WTC11 (cell line): ENCODE measurements around the gene PDE3B. TPM values are rescaled to one million over a fixed set of nuclear protein-coding genes. Genes with fewer than 3 reads are reported as not detected.

Experiments used
- ATAC-seq: fragments of 200-7000 bp; cut with Tn5 transposase; 2 replicates; pipeline ENCODE4 v1.10.0; 2021; ENCODE audit warnings: mild to moderate bottlenecking, moderate library complexity
- CTCF ChIA-PET: fragments of 300-600 bp; sonication (Branson Sonifier 250); formaldehyde crosslinking; loops from one replicate; lab custom pipeline; 2021; ENCODE audit warnings: antibody characterized with exemption; lab: Charles Lee
- POLR2A ChIA-PET: fragments of 350-600 bp; sonication (Branson Sonifier 250); formaldehyde crosslinking; loops from one replicate; lab custom pipeline; 2021; ENCODE audit warnings: antibody characterized with exemption; lab: Charles Lee
- DNase-seq: peaks from one replicate; pipeline ENCODE4 v3.0.0; 2021; ENCODE audit warnings: low spot score
- H3K27ac Mint-ChIP-seq: 2 replicates; pipeline ENCODE4 v1.8.0; 2021; ENCODE audit warnings: mixed read lengths
- H3K27me3 Mint-ChIP-seq: 2 replicates; pipeline ENCODE4 v1.8.0; 2021; ENCODE audit warnings: low read depth, mild to moderate bottlenecking, moderate library complexity, mixed read lengths
- H3K36me3 Mint-ChIP-seq: 2 replicates; pipeline ENCODE4 v1.8.0; 2021; ENCODE audit warnings: mixed read lengths
- H3K4me1 Mint-ChIP-seq: 2 replicates; pipeline ENCODE4 v1.8.0; 2022; ENCODE audit warnings: mixed read lengths
- H3K4me3 Mint-ChIP-seq: 2 replicates; pipeline ENCODE4 v1.8.0; 2021; ENCODE audit warnings: mild to moderate bottlenecking, moderate library complexity, mixed read lengths
- H3K9me3 Mint-ChIP-seq: 2 replicates; pipeline ENCODE4 v1.8.0; 2021; ENCODE audit warnings: mixed read lengths
- AFF4 ChIP-seq: sonication (generic); formaldehyde crosslinking; IDR thresholded peaks from 2 replicates; pipeline ENCODE4 v1.8.1; 2023; ENCODE audit warnings: mild to moderate bottlenecking, missing genetic modification reagents, borderline replicate concordance
- ATF1 ChIP-seq: sonication (generic); formaldehyde crosslinking; IDR thresholded peaks from 2 replicates; pipeline ENCODE4 v1.8.1; 2023; ENCODE audit warnings: mild to moderate bottlenecking, moderate library complexity, missing genetic modification reagents
- E2F1 ChIP-seq: sonication (generic); formaldehyde crosslinking; IDR thresholded peaks from 2 replicates; pipeline ENCODE4 v1.8.0; 2022; ENCODE audit warnings: mild to moderate bottlenecking, missing genetic modification reagents
- ELF4 ChIP-seq: sonication (generic); formaldehyde crosslinking; IDR thresholded peaks from 2 replicates; pipeline ENCODE4 v1.8.1; 2022; ENCODE audit warnings: low read depth, mild to moderate bottlenecking, moderate library complexity, missing genetic modification reagents
- HMGA2 ChIP-seq: fragments of 250-450 bp; sonication (Bioruptor Pico); IDR thresholded peaks from 2 replicates; pipeline ENCODE4 v1.4.0; 2021; ENCODE audit warnings: mild to moderate bottlenecking, moderate library complexity
- MYBL2 ChIP-seq: sonication (generic); formaldehyde crosslinking; IDR thresholded peaks from 2 replicates; pipeline ENCODE4 v1.8.1; 2023; ENCODE audit warnings: mild to moderate bottlenecking, moderate library complexity, missing genetic modification reagents
- RORB ChIP-seq: fragments of 250-450 bp; sonication (Bioruptor Pico); IDR thresholded peaks from 2 replicates; pipeline ENCODE4 v1.9.0; 2021; ENCODE audit warnings: mild to moderate bottlenecking
- SMAD3 ChIP-seq: sonication (generic); formaldehyde crosslinking; IDR thresholded peaks from 2 replicates; pipeline ENCODE4 v1.8.0; 2022; ENCODE audit warnings: missing genetic modification reagents, mild to moderate bottlenecking, borderline replicate concordance
- SOX15 ChIP-seq: fragments of 250-450 bp; sonication (Bioruptor Pico); IDR thresholded peaks from 2 replicates; pipeline ENCODE4 v1.9.0; 2021; ENCODE audit warnings: mild to moderate bottlenecking
- TCF7 ChIP-seq: sonication (generic); formaldehyde crosslinking; IDR thresholded peaks from 2 replicates; pipeline ENCODE4 v1.8.0; 2022; ENCODE audit warnings: mild to moderate bottlenecking, low read depth, missing genetic modification reagents, moderate library complexity
- TEAD4 ChIP-seq: sonication (generic); formaldehyde crosslinking; IDR thresholded peaks from 2 replicates; pipeline ENCODE4 v1.8.0; 2022; ENCODE audit warnings: mild to moderate bottlenecking, missing genetic modification reagents
- USF1 ChIP-seq: sonication (generic); formaldehyde crosslinking; IDR thresholded peaks from 2 replicates; pipeline ENCODE4 v1.8.0; 2022; ENCODE audit warnings: mild to moderate bottlenecking, missing genetic modification reagents
- ZNF219 ChIP-seq: sonication (generic); formaldehyde crosslinking; IDR thresholded peaks from 2 replicates; pipeline ENCODE4 v1.8.0; 2023; ENCODE audit warnings: missing genetic modification reagents, mild to moderate bottlenecking, borderline replicate concordance
- ZNF396 ChIP-seq: fragments of 250-450 bp; sonication (Bioruptor Pico); IDR thresholded peaks from 2 replicates; pipeline ENCODE4 v1.8.0; 2021; ENCODE audit warnings: mild to moderate bottlenecking, moderate library complexity, borderline replicate concordance
- ZNF532 ChIP-seq: fragments of 250-450 bp; sonication (Bioruptor Pico); IDR thresholded peaks from 2 replicates; pipeline ENCODE4 v1.9.0; 2021; ENCODE audit warnings: mild to moderate bottlenecking, borderline replicate concordance
- total RNA-seq: library from RNA; stranded (reverse); gene quantifications from 3 replicates; pipeline ENCODE4 v1.2.3, GENCODE V29; 2021
- TF ChIP-seq, protein P1 (sequence below): sonication (generic); formaldehyde crosslinking; IDR thresholded peaks from 2 replicates; pipeline ENCODE4 v1.8.0; 2023; ENCODE audit warnings: missing genetic modification reagents, mild to moderate bottlenecking, borderline replicate concordance
- TF ChIP-seq, protein P2 (sequence below): sonication (generic); formaldehyde crosslinking; IDR thresholded peaks from 2 replicates; pipeline ENCODE4 v1.8.1; 2022; ENCODE audit warnings: low read depth, missing genetic modification reagents, borderline replicate concordance
- TF ChIP-seq, protein P3 (sequence below): sonication (generic); formaldehyde crosslinking; IDR thresholded peaks from 2 replicates; pipeline ENCODE4 v1.8.1; 2023; ENCODE audit warnings: mild to moderate bottlenecking, missing genetic modification reagents, moderate library complexity

PDE3B gene
- total RNA-seq, 1 experiment from 2014 or later, result 9.6 TPM

DNA sequence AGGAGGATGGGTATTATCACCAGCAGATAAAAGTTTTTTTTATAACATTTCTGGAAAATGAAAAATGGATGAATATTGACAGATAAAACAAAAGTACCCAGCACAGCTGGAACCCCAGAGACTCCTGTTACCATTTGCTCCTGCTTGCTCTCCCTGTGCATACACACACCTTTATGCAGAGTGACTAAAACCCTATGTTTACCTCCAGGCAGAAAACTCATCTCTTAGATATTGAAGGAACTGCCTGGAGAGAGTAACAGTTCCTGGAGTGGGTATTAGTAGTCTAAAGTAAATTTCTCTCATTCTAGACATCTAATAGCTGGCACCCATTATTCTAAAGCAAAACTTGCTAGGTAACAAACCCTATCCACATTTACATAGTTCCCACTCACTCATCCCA, 210.5 kb downstream of the PDE3B start (continued):
- TF ChIP-seq, protein P1, sequence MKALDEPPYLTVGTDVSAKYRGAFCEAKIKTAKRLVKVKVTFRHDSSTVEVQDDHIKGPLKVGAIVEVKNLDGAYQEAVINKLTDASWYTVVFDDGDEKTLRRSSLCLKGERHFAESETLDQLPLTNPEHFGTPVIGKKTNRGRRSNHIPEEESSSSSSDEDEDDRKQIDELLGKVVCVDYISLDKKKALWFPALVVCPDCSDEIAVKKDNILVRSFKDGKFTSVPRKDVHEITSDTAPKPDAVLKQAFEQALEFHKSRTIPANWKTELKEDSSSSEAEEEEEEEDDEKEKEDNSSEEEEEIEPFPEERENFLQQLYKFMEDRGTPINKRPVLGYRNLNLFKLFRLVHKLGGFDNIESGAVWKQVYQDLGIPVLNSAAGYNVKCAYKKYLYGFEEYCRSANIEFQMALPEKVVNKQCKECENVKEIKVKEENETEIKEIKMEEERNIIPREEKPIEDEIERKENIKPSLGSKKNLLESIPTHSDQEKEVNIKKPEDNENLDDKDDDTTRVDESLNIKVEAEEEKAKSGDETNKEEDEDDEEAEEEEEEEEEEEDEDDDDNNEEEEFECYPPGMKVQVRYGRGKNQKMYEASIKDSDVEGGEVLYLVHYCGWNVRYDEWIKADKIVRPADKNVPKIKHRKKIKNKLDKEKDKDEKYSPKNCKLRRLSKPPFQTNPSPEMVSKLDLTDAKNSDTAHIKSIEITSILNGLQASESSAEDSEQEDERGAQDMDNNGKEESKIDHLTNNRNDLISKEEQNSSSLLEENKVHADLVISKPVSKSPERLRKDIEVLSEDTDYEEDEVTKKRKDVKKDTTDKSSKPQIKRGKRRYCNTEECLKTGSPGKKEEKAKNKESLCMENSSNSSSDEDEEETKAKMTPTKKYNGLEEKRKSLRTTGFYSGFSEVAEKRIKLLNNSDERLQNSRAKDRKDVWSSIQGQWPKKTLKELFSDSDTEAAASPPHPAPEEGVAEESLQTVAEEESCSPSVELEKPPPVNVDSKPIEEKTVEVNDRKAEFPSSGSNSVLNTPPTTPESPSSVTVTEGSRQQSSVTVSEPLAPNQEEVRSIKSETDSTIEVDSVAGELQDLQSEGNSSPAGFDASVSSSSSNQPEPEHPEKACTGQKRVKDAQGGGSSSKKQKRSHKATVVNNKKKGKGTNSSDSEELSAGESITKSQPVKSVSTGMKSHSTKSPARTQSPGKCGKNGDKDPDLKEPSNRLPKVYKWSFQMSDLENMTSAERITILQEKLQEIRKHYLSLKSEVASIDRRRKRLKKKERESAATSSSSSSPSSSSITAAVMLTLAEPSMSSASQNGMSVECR (CRISPR knock-in tag), result no peak
- TF ChIP-seq MYBL2 (CRISPR knock-in tag) (no peak), ZNF396 (no peak), SMAD3 (no peak), RORB (no peak)

- H3K27ac Mint-ChIP-seq, result no peak overlapping the region
- no peak overlapping the region for H3K4me3 Mint-ChIP-seq
- no peak for DNase-seq
- POLR2A ChIA-PET, result no interaction called here
- CTCF ChIA-PET, result no interaction called here
- no peaks in the 10 kb centered on the region for H3K36me3 Mint-ChIP-seq
- H3K9me3 Mint-ChIP-seq, result no peaks in the 10 kb centered on the region
- no peaks in the 10 kb centered on the region for H3K4me1 Mint-ChIP-seq
- no peak for ATAC-seq
- H3K27me3 Mint-ChIP-seq, result no peaks in the 10 kb centered on the region
- TF ChIP-seq ZNF219 (CRISPR knock-in tag), result no peak
- TF ChIP-seq, protein P2, sequence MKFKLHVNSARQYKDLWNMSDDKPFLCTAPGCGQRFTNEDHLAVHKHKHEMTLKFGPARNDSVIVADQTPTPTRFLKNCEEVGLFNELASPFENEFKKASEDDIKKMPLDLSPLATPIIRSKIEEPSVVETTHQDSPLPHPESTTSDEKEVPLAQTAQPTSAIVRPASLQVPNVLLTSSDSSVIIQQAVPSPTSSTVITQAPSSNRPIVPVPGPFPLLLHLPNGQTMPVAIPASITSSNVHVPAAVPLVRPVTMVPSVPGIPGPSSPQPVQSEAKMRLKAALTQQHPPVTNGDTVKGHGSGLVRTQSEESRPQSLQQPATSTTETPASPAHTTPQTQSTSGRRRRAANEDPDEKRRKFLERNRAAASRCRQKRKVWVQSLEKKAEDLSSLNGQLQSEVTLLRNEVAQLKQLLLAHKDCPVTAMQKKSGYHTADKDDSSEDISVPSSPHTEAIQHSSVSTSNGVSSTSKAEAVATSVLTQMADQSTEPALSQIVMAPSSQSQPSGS (CRISPR knock-in tag), result no peak
- no peak for TF ChIP-seq SOX15 (CRISPR knock-in tag)
- TF ChIP-seq, protein P3, sequence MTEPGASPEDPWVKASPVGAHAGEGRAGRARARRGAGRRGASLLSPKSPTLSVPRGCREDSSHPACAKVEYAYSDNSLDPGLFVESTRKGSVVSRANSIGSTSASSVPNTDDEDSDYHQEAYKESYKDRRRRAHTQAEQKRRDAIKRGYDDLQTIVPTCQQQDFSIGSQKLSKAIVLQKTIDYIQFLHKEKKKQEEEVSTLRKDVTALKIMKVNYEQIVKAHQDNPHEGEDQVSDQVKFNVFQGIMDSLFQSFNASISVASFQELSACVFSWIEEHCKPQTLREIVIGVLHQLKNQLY (CRISPR knock-in tag), result no peak
- no peak for TF ChIP-seq HMGA2 (CRISPR knock-in tag)
- no peak for TF ChIP-seq AFF4
- no peak for TF ChIP-seq ELF4
- TF ChIP-seq SMAD3, result no peak
- TF ChIP-seq E2F1 (CRISPR knock-in tag), result no peak
- TF ChIP-seq TCF7, result no peak
- TF ChIP-seq USF1, result no peak
- TF ChIP-seq TEAD4 (CRISPR knock-in tag), result no peak
- TF ChIP-seq ZNF532 (CRISPR knock-in tag), result no peak
- no peak for TF ChIP-seq ATF1
Measured at GRCh38 chr11:14855890-14856289, 212.3 kb downstream of the PDE3B start.
